WTC11 (cell line): ENCODE results near the gene RACK1. TPM values are rescaled to one million over a fixed set of nuclear protein-coding genes. Genes with fewer than 3 reads are reported as not detected.

Source experiments
- ATAC-seq: fragments of 200-7000 bp; cut with Tn5 transposase; 2 replicates; pipeline ENCODE4 v1.10.0; 2021; ENCODE audit warnings: mild to moderate bottlenecking, moderate library complexity
- CTCF ChIA-PET: fragments of 300-600 bp; sonication (Branson Sonifier 250); formaldehyde crosslinking; loops from one replicate; lab custom pipeline; 2021; ENCODE audit warnings: antibody characterized with exemption; lab: Charles Lee
- POLR2A ChIA-PET: fragments of 350-600 bp; sonication (Branson Sonifier 250); formaldehyde crosslinking; loops from one replicate; lab custom pipeline; 2021; ENCODE audit warnings: antibody characterized with exemption; lab: Charles Lee
- DNase-seq: peaks from one replicate; pipeline ENCODE4 v3.0.0; 2021; ENCODE audit warnings: low spot score
- H3K27ac Mint-ChIP-seq: 2 replicates; pipeline ENCODE4 v1.8.0; 2021; ENCODE audit warnings: mixed read lengths
- H3K27me3 Mint-ChIP-seq: 2 replicates; pipeline ENCODE4 v1.8.0; 2021; ENCODE audit warnings: low read depth, mild to moderate bottlenecking, moderate library complexity, mixed read lengths
- H3K36me3 Mint-ChIP-seq: 2 replicates; pipeline ENCODE4 v1.8.0; 2021; ENCODE audit warnings: mixed read lengths
- H3K4me1 Mint-ChIP-seq: 2 replicates; pipeline ENCODE4 v1.8.0; 2022; ENCODE audit warnings: mixed read lengths
- H3K4me3 Mint-ChIP-seq: 2 replicates; pipeline ENCODE4 v1.8.0; 2021; ENCODE audit warnings: mild to moderate bottlenecking, moderate library complexity, mixed read lengths
- H3K9me3 Mint-ChIP-seq: 2 replicates; pipeline ENCODE4 v1.8.0; 2021; ENCODE audit warnings: mixed read lengths
- EMX1 ChIP-seq: fragments of 250-450 bp; sonication (Bioruptor Pico); IDR thresholded peaks from 2 replicates; pipeline ENCODE4 v1.8.0; 2021; ENCODE audit warnings: mild to moderate bottlenecking
- FOXK1 ChIP-seq: sonication (generic); formaldehyde crosslinking; IDR thresholded peaks from 2 replicates; pipeline ENCODE4 v1.8.0; 2022; ENCODE audit warnings: mild to moderate bottlenecking, moderate library complexity, missing genetic modification reagents
- RORB ChIP-seq: fragments of 250-450 bp; sonication (Bioruptor Pico); IDR thresholded peaks from 2 replicates; pipeline ENCODE4 v1.9.0; 2021; ENCODE audit warnings: mild to moderate bottlenecking
- ZNF138 ChIP-seq: sonication (generic); formaldehyde crosslinking; conservative IDR thresholded peaks from 2 replicates; pipeline ENCODE4 v1.8.1; 2022; ENCODE audit warnings: mild to moderate bottlenecking, moderate library complexity, missing genetic modification reagents
- ZNF671 ChIP-seq: fragments of 250-450 bp; sonication (Bioruptor Pico); IDR thresholded peaks from 2 replicates; pipeline ENCODE4 v1.8.0; 2021; ENCODE audit warnings: mild to moderate bottlenecking
- total RNA-seq: library from RNA; stranded (reverse); gene quantifications from 3 replicates; pipeline ENCODE4 v1.2.3, GENCODE V29; 2021
- TF ChIP-seq, protein P1 (sequence below): fragments of 250-450 bp; sonication (Bioruptor Pico); IDR thresholded peaks from 2 replicates; pipeline ENCODE4 v1.8.0; 2021; ENCODE audit warnings: mild to moderate bottlenecking
- TF ChIP-seq, protein P2 (sequence below): sonication (generic); formaldehyde crosslinking; conservative IDR thresholded peaks from 2 replicates; pipeline ENCODE4 v1.8.1; 2023; ENCODE audit warnings: mild to moderate bottlenecking, low read depth, missing genetic modification reagents, moderate library complexity
- TF ChIP-seq, protein P3 (sequence below): fragments of 250-450 bp; sonication (Bioruptor Pico); IDR thresholded peaks from 2 replicates; pipeline ENCODE4 v1.9.0; 2021; ENCODE audit warnings: mild to moderate bottlenecking
- TF ChIP-seq, protein P4 (sequence below): fragments of 200-600 bp; IDR thresholded peaks from 2 replicates; pipeline ENCODE4 v1.8.0; 2022; ENCODE audit warnings: antibody characterized with exemption

RACK1 gene
- total RNA-seq, 1 experiment from 2014 or later = 2,360 TPM

DNA sequence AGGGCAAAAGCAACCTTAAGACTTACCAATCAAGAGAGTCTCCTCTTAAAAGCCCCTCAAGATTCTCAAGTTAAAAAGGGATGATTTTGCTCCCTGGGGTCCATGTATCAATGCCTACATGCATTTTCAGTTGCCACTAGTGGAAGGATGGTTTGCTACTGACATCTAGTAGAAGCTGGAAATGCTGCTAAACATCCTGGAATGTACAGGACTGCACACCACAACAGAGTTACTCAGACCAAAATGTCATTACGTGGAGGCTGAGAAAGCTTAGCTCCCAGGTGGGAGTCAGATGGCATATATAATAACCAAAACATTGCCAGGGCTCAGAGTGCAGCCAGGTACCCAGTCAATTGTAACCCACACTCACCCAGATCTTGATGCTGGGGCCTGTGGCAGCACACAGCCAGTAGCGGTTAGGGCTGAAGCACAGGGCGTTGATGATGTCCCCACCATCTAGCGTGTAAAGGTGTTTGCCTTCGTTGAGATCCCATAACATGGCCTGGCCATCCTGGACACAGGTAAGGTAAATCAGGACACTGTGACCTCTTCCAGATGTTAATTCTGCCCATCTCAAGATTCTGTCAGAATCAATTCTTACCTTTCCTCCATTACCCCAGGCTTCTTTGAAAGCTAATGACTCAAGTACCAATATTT lies 5.8 kb downstream of the RACK1 start:
- DNase-seq = no peak
- H3K4me3 Mint-ChIP-seq = no peak overlapping the region
- peak overlapping the region; percentile 71 for H3K27ac Mint-ChIP-seq
- H3K9me3 Mint-ChIP-seq = no peaks in the 10 kb centered on the region
- ATAC-seq = no peak
- TF ChIP-seq, protein P1, sequence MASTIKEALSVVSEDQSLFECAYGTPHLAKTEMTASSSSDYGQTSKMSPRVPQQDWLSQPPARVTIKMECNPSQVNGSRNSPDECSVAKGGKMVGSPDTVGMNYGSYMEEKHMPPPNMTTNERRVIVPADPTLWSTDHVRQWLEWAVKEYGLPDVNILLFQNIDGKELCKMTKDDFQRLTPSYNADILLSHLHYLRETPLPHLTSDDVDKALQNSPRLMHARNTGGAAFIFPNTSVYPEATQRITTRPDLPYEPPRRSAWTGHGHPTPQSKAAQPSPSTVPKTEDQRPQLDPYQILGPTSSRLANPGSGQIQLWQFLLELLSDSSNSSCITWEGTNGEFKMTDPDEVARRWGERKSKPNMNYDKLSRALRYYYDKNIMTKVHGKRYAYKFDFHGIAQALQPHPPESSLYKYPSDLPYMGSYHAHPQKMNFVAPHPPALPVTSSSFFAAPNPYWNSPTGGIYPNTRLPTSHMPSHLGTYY (CRISPR knock-in tag) = no peak; the same call in 1 of the 2 replicates
- TF ChIP-seq ZNF138 (CRISPR knock-in tag) = no peak
- TF ChIP-seq FOXK1 (CRISPR knock-in tag) = no peak
- TF ChIP-seq EMX1 (CRISPR knock-in tag) = 0 out of 2 replicates have a peak, but pooled peaks have one; percentile 13
- no peak for TF ChIP-seq ZNF671 (CRISPR knock-in tag)
- peaks cover 71% of the 10 kb centered on the region for H3K36me3 Mint-ChIP-seq
- POLR2A ChIA-PET = no interaction called here
- CTCF ChIA-PET = no interaction called here
- H3K4me1 Mint-ChIP-seq = peaks cover 37% of the 10 kb centered on the region
- no peaks in the 10 kb centered on the region for H3K27me3 Mint-ChIP-seq

- TF ChIP-seq ZNF671 (CRISPR knock-in tag) (0 out of 2 replicates have a peak, but pooled peaks have one; percentile 22), RORB (CRISPR knock-in tag) (no peak)
- ChIA-PET CTCF (no interaction called here), POLR2A (interaction anchor here (1.0 kb wide), 1 partner anchor 81 kb away, joined by 3 read pairs; no protein-coding TSS in a partner anchor)
- Mint-ChIP-seq H3K36me3 (peaks cover 66% of the 10 kb centered on the region), H3K4me3 (no peak overlapping the region), H3K4me1 (peaks cover 30% of the 10 kb centered on the region), H3K27ac (no peak overlapping the region; the same call in 1 of the 2 replicates), H3K27me3 (no peaks in the 10 kb centered on the region), H3K9me3 (no peaks in the 10 kb centered on the region)
- no peak for DNase-seq
- no peak for ATAC-seq
Measured at GRCh38 chr5:181236954-181237641, 6.6 kb downstream of the RACK1 start.

DNA sequence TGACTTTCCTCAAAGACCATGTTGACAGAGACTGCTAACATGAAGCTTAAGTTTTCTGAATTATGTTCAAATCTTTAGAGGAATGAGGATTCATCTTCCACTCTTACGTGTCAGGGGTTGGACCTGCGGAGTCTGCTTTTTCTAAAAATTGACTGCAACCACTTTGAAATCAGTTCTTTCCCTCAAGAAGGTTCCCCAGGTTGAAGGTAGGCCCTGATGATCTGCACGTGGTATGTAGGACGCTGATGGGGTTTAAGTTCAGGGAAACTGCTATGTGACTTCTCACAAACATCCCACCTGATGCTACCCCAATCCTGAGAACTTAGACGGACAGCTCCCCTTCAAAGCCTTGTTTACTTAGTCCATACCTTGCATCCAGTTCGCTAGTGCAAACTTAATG lies 7.2 kb downstream of the RACK1 start:
- ChIA-PET CTCF (no interaction called here), POLR2A (interaction anchor here (1.0 kb wide), 1 partner anchor 81 kb away, joined by 3 read pairs; no protein-coding TSS in a partner anchor)
- Mint-ChIP-seq H3K4me1 (peaks cover 24% of the 10 kb centered on the region), H3K9me3 (no peaks in the 10 kb centered on the region), H3K4me3 (no peak overlapping the region), H3K27me3 (no peaks in the 10 kb centered on the region), H3K36me3 (peaks cover 64% of the 10 kb centered on the region), H3K27ac (peak overlapping the region; percentile 44)
- no peak for ATAC-seq
- DNase-seq = no peak
- 0 out of 2 replicates have a peak, but pooled peaks have one; percentile 3 for TF ChIP-seq EMX1 (CRISPR knock-in tag)
- TF ChIP-seq, protein P2, sequence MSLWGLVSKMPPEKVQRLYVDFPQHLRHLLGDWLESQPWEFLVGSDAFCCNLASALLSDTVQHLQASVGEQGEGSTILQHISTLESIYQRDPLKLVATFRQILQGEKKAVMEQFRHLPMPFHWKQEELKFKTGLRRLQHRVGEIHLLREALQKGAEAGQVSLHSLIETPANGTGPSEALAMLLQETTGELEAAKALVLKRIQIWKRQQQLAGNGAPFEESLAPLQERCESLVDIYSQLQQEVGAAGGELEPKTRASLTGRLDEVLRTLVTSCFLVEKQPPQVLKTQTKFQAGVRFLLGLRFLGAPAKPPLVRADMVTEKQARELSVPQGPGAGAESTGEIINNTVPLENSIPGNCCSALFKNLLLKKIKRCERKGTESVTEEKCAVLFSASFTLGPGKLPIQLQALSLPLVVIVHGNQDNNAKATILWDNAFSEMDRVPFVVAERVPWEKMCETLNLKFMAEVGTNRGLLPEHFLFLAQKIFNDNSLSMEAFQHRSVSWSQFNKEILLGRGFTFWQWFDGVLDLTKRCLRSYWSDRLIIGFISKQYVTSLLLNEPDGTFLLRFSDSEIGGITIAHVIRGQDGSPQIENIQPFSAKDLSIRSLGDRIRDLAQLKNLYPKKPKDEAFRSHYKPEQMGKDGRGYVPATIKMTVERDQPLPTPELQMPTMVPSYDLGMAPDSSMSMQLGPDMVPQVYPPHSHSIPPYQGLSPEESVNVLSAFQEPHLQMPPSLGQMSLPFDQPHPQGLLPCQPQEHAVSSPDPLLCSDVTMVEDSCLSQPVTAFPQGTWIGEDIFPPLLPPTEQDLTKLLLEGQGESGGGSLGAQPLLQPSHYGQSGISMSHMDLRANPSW (CRISPR knock-in tag) = no peak
- TF ChIP-seq, protein P1 (CRISPR knock-in tag) = 0 out of 2 replicates have a peak, but pooled peaks have one; percentile 56
- TF ChIP-seq, protein P3, sequence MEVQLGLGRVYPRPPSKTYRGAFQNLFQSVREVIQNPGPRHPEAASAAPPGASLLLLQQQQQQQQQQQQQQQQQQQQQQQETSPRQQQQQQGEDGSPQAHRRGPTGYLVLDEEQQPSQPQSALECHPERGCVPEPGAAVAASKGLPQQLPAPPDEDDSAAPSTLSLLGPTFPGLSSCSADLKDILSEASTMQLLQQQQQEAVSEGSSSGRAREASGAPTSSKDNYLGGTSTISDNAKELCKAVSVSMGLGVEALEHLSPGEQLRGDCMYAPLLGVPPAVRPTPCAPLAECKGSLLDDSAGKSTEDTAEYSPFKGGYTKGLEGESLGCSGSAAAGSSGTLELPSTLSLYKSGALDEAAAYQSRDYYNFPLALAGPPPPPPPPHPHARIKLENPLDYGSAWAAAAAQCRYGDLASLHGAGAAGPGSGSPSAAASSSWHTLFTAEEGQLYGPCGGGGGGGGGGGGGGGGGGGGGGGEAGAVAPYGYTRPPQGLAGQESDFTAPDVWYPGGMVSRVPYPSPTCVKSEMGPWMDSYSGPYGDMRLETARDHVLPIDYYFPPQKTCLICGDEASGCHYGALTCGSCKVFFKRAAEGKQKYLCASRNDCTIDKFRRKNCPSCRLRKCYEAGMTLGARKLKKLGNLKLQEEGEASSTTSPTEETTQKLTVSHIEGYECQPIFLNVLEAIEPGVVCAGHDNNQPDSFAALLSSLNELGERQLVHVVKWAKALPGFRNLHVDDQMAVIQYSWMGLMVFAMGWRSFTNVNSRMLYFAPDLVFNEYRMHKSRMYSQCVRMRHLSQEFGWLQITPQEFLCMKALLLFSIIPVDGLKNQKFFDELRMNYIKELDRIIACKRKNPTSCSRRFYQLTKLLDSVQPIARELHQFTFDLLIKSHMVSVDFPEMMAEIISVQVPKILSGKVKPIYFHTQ (CRISPR knock-in tag) = 0 out of 2 replicates have a peak, but pooled peaks have one; percentile 17
- TF ChIP-seq, protein P4, sequence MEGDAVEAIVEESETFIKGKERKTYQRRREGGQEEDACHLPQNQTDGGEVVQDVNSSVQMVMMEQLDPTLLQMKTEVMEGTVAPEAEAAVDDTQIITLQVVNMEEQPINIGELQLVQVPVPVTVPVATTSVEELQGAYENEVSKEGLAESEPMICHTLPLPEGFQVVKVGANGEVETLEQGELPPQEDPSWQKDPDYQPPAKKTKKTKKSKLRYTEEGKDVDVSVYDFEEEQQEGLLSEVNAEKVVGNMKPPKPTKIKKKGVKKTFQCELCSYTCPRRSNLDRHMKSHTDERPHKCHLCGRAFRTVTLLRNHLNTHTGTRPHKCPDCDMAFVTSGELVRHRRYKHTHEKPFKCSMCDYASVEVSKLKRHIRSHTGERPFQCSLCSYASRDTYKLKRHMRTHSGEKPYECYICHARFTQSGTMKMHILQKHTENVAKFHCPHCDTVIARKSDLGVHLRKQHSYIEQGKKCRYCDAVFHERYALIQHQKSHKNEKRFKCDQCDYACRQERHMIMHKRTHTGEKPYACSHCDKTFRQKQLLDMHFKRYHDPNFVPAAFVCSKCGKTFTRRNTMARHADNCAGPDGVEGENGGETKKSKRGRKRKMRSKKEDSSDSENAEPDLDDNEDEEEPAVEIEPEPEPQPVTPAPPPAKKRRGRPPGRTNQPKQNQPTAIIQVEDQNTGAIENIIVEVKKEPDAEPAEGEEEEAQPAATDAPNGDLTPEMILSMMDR = no peak
- TF ChIP-seq, all 79 proteins: peak for 3
